ENCODE measurements around the gene MDK.

MDK gene

GRCh38 chr11:46408407-46408986, 27.0 kb downstream of the MDK start:
- TF ChIP-seq REST (IDR thresholded peaks at IDR 0.05; ENCODE audit: insufficient read depth in 1 of 2, low read depth in 2 of 2, low read length in 2 of 2) = no peak
- no peak for TF ChIP-seq SIN3A (IDR thresholded peaks at IDR 0.05; ENCODE audit: borderline replicate concordance, insufficient read depth, low read length)
- TF ChIP-seq FOXP2 (optimal IDR thresholded peaks at IDR 0.05; ENCODE audit: borderline replicate concordance, extremely low read depth, extremely low read length, insufficient read depth) = no peak
- no peak for TF ChIP-seq POLR2AphosphoS5 (IDR thresholded peaks at IDR 0.05; ENCODE audit: low read depth, low read length)
- no peak for TF ChIP-seq TAF1 (IDR thresholded peaks at IDR 0.05; ENCODE audit: borderline replicate concordance, insufficient read depth, low read length)

- no peak for TF ChIP-seq FOXP2 (optimal IDR thresholded peaks at IDR 0.05; ENCODE audit: borderline replicate concordance, extremely low read depth, extremely low read length, insufficient read depth)
- no peak for TF ChIP-seq POLR2AphosphoS5 (IDR thresholded peaks at IDR 0.05; ENCODE audit: low read depth, low read length)
- no peak for TF ChIP-seq SIN3A (IDR thresholded peaks at IDR 0.05; ENCODE audit: borderline replicate concordance, insufficient read depth, low read length)
- TF ChIP-seq REST (IDR thresholded peaks at IDR 0.05; ENCODE audit: insufficient read depth in 1 of 2, low read depth in 2 of 2, low read length in 2 of 2) = no peak
- no peak for TF ChIP-seq TAF1 (IDR thresholded peaks at IDR 0.05; ENCODE audit: borderline replicate concordance, insufficient read depth, low read length)
Measured at GRCh38 chr11:46410021-46410420, 28.6 kb downstream of the MDK start.

- no peak for TF ChIP-seq REST (IDR thresholded peaks at IDR 0.05; ENCODE audit: insufficient read depth in 1 of 2, low read depth in 2 of 2, low read length in 2 of 2)
Measured at GRCh38 chr11:46413760-46414465, 32.4 kb downstream of the MDK start.

- TF ChIP-seq POLR2AphosphoS5 (IDR thresholded peaks at IDR 0.05; ENCODE audit: low read depth, low read length) = no peak
- TF ChIP-seq REST (IDR thresholded peaks at IDR 0.05; ENCODE audit: insufficient read depth in 1 of 2, low read depth in 2 of 2, low read length in 2 of 2) = no peak
- no peak for TF ChIP-seq TAF1 (IDR thresholded peaks at IDR 0.05; ENCODE audit: borderline replicate concordance, insufficient read depth, low read length)
- TF ChIP-seq SIN3A (IDR thresholded peaks at IDR 0.05; ENCODE audit: borderline replicate concordance, insufficient read depth, low read length) = no peak
- no peak for TF ChIP-seq FOXP2 (optimal IDR thresholded peaks at IDR 0.05; ENCODE audit: borderline replicate concordance, extremely low read depth, extremely low read length, insufficient read depth)
Measured at GRCh38 chr11:46414466-46414796, 33.0 kb downstream of the MDK start.

- TF ChIP-seq SIN3A (IDR thresholded peaks at IDR 0.05; ENCODE audit: borderline replicate concordance, insufficient read depth, low read length) (no peak), REST (IDR thresholded peaks at IDR 0.05; ENCODE audit: insufficient read depth in 1 of 2, low read depth in 2 of 2, low read length in 2 of 2) (no peak), POLR2AphosphoS5 (IDR thresholded peaks at IDR 0.05; ENCODE audit: low read depth, low read length) (no peak), FOXP2 (optimal IDR thresholded peaks at IDR 0.05; ENCODE audit: borderline replicate concordance, extremely low read depth, extremely low read length, insufficient read depth) (no peak), TAF1 (IDR thresholded peaks at IDR 0.05; ENCODE audit: borderline replicate concordance, insufficient read depth, low read length) (no peak)
Measured at GRCh38 chr11:46414879-46415278, 33.4 kb downstream of the MDK start.

Data from PFSK-1 (cell line).